GM12878 (cell line): Measurements from ENCODE around the gene NPAS3.

Experiments used
- BCL3 ChIP-seq: IDR thresholded peaks from 2 replicates; pipeline ENCODE4 v1.6.1; 2011; ENCODE audit warnings: borderline replicate concordance, low read depth, mild to moderate bottlenecking, moderate library complexity, low read length; ENCODE audit not compliant: insufficient read depth, poor library complexity, severe bottlenecking
- POLR2A ChIP-seq: IDR thresholded peaks from 2 replicates; pipeline ENCODE4 v1.6.1; 2011; ENCODE audit warnings: low read depth, mild to moderate bottlenecking, low read length
- TF ChIP-seq, protein P1 (sequence below), 3 experiments: IDR thresholded peaks in 2 of 3; conservative IDR thresholded peaks in 1 of 3; 2 replicates each; pipeline ENCODE4 v1.5.1; 2011; ENCODE audit warnings: low read depth in 3 of 3, low read length in 3 of 3, mild to moderate bottlenecking in 3 of 3, control low read depth in 2 of 3, moderate library complexity in 2 of 3, inconsistent platforms in 1 of 3, mixed read lengths in 1 of 3; ENCODE audit not compliant: control insufficient read depth in 2 of 3, insufficient read depth in 1 of 3; ENCODE audit errors: extremely low read depth in 1 of 3

- TF ChIP-seq, protein P1, sequence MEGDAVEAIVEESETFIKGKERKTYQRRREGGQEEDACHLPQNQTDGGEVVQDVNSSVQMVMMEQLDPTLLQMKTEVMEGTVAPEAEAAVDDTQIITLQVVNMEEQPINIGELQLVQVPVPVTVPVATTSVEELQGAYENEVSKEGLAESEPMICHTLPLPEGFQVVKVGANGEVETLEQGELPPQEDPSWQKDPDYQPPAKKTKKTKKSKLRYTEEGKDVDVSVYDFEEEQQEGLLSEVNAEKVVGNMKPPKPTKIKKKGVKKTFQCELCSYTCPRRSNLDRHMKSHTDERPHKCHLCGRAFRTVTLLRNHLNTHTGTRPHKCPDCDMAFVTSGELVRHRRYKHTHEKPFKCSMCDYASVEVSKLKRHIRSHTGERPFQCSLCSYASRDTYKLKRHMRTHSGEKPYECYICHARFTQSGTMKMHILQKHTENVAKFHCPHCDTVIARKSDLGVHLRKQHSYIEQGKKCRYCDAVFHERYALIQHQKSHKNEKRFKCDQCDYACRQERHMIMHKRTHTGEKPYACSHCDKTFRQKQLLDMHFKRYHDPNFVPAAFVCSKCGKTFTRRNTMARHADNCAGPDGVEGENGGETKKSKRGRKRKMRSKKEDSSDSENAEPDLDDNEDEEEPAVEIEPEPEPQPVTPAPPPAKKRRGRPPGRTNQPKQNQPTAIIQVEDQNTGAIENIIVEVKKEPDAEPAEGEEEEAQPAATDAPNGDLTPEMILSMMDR (IDR thresholded peaks at IDR 0.05 in 2 of 3, conservative IDR thresholded peaks at IDR 0.05 in 1 of 3; ENCODE audit: control insufficient read depth in 2 of 3, extremely low read depth in 1 of 3, insufficient read depth in 1 of 3, low read depth in 3 of 3, low read length in 3 of 3) = no peak
- TF ChIP-seq BCL3 = no peak
- TF ChIP-seq POLR2A = no peak
Measured at GRCh38 chr14:33578461-33579216, 640.0 kb downstream of the NPAS3 start.
